Keratinocyte (primary cell): ENCODE data around the gene SLC28A3. TPM values are rescaled to one million over a fixed set of nuclear protein-coding genes. Genes with fewer than 3 reads are reported as not detected.

Source experiments
- DNase-seq: peaks from one replicate; pipeline ENCODE4 v3.0.0-alpha.2; 2011; ENCODE audit warnings: low read depth, missing footprints, low spot score
- FAIRE-seq: peaks from 2 replicates; lab custom pipeline; 2011; peaks lifted over from hg19 to GRCh38; lab: Jason Lieb, UNC
- H2AFZ ChIP-seq: 2 replicates; pipeline ENCODE4 v1.6.0; 2012; ENCODE audit warnings: low read length, control low read depth, inconsistent platforms; ENCODE audit not compliant: control insufficient read depth
- H3K27ac ChIP-seq: 2 replicates; pipeline ENCODE4 v1.5.1; 2011; ENCODE audit warnings: low read length; ENCODE audit not compliant: control insufficient read depth, insufficient read depth
- H3K27me3 ChIP-seq: 3 replicates; pipeline ENCODE4 v1.6.0; 2011; ENCODE audit warnings: low read length; ENCODE audit not compliant: control insufficient read depth, insufficient read depth; ENCODE audit errors: extremely low read depth
- H3K36me3 ChIP-seq, 2 experiments: 2 replicates in 1 of 2; 3 replicates in 1 of 2; pipeline ENCODE4 v1.5.1; 2011; ENCODE audit warnings: low read length in 2 of 2, mild to moderate bottlenecking in 1 of 2; ENCODE audit not compliant: control insufficient read depth in 2 of 2, insufficient read depth in 2 of 2; ENCODE audit errors: extremely low read depth in 1 of 2
- H3K4me1 ChIP-seq: 3 replicates; pipeline ENCODE4 v1.5.1; 2011; ENCODE audit warnings: low read length; ENCODE audit not compliant: control insufficient read depth, insufficient read depth; ENCODE audit errors: extremely low read depth
- H3K4me2 ChIP-seq: 3 replicates; pipeline ENCODE4 v1.6.0; 2011; ENCODE audit warnings: low read depth, low read length; ENCODE audit not compliant: control insufficient read depth, insufficient read depth; ENCODE audit errors: extremely low read depth
- H3K4me3 ChIP-seq, 3 experiments: fragments of 200-600 bp in 1 of 3; sonication (generic) in 1 of 3; 2 replicates in 2 of 3; 3 replicates in 1 of 3; pipeline ENCODE4 v1.5.1; 2011 to 2016; ENCODE audit warnings: low read length in 3 of 3, mild to moderate bottlenecking in 3 of 3, control low read depth in 2 of 3, inconsistent platforms in 1 of 3, low read depth in 1 of 3, mixed read lengths in 1 of 3, mixed run types in 1 of 3, moderate library complexity in 1 of 3; ENCODE audit not compliant: control insufficient read depth in 2 of 3, insufficient read depth in 2 of 3; ENCODE audit errors: extremely low read depth in 1 of 3
- H3K79me2 ChIP-seq: 2 replicates; pipeline ENCODE4 v1.6.0; 2012; ENCODE audit warnings: low read length; ENCODE audit not compliant: control insufficient read depth, insufficient read depth
- H3K9ac ChIP-seq: 3 replicates; pipeline ENCODE4 v1.6.0; 2011; ENCODE audit warnings: low read length; ENCODE audit not compliant: control insufficient read depth, insufficient read depth; ENCODE audit errors: extremely low read depth
- H3K9me1 ChIP-seq: 3 replicates; pipeline ENCODE4 v1.6.0; 2011; ENCODE audit warnings: low read length; ENCODE audit not compliant: control insufficient read depth, insufficient read depth; ENCODE audit errors: extremely low read depth
- H3K9me3 ChIP-seq: 2 replicates; pipeline ENCODE4 v1.5.1; 2012; ENCODE audit warnings: low read depth, low read length; ENCODE audit not compliant: control insufficient read depth
- H4K20me1 ChIP-seq: 3 replicates; pipeline ENCODE4 v1.6.0; 2011; ENCODE audit warnings: low read length; ENCODE audit not compliant: control insufficient read depth, insufficient read depth; ENCODE audit errors: extremely low read depth
- CTCF ChIP-seq, 3 experiments: IDR thresholded peaks in 1 of 3; conservative IDR thresholded peaks in 1 of 3; optimal IDR thresholded peaks in 1 of 3; 2 replicates in 2 of 3; 3 replicates in 1 of 3; pipeline versions ENCODE3 to v1.5.1; 2011; ENCODE audit warnings: low read length in 3 of 3, mild to moderate bottlenecking in 3 of 3, moderate library complexity in 2 of 3, control low read depth in 1 of 3, inconsistent platforms in 1 of 3; ENCODE audit not compliant: insufficient read depth in 2 of 3; ENCODE audit errors: extremely low read depth in 1 of 3
- EZH2 ChIP-seq: IDR thresholded peaks from one replicate; pipeline ENCODE4 v1.6.1; 2012; ENCODE audit warnings: inconsistent platforms, mild to moderate bottlenecking, low read length, moderate library complexity
- dilution Hi-C: fragments of 300-500 bp; cut with MboI; formaldehyde crosslinking; loops from one replicate; pipeline ENCODE4 v1.7.0; 2020; ENCODE audit warnings: low sequenced_read_pairs; ENCODE audit not compliant: extremely low pct_ligation_motif_present
- polyA plus RNA-seq, 5 experiments: library from polyadenylated mRNA; depleted of rRNA in 3 of 5; stranded (reverse) in 3 of 5; stranded (forward) in 1 of 5; unstranded in 1 of 5; fragments of >200 nt; gene quantifications; 1 replicate in 1 of 5; 2 replicates in 3 of 5; 3 replicates in 1 of 5; pipeline versions ENCODE4 v1.2.1 to v1.2.3, GENCODE V29; 2011 to 2012; ENCODE audit warnings: missing spikeins in 2 of 5, low read depth in 1 of 5, low replicate concordance in 1 of 5

SLC28A3 gene
- polyA plus RNA-seq, 1 donor (not counting 4 experiments of a cell fraction or from before 2014, with no cell fraction given): 2.4 TPM

- DNase-seq: no peak
- H2AFZ ChIP-seq: no peak overlapping the region
- H3K9me1 ChIP-seq: no peaks in the 10 kb centered on the region
- H3K9ac ChIP-seq: no peak overlapping the region
- H3K27ac ChIP-seq: no peak overlapping the region
- H3K79me2 ChIP-seq: no peaks in the 10 kb centered on the region
- H3K9me3 ChIP-seq: peaks cover 2% of the 10 kb centered on the region
- dilution Hi-C loops: no loop called here
- TF ChIP-seq EZH2 (no peak), CTCF (optimal IDR thresholded peaks at IDR 0.05 in 1 of 3, IDR thresholded peaks at IDR 0.05 in 1 of 3, conservative IDR thresholded peaks at IDR 0.05 in 1 of 3; ENCODE audit: extremely low read depth in 1 of 3, insufficient read depth in 2 of 3, low read length in 3 of 3) (no peak)
- H3K27me3 ChIP-seq: no peaks in the 10 kb centered on the region
- no peaks in the 10 kb centered on the region for H3K36me3 ChIP-seq
- peaks cover 5% of the 10 kb centered on the region for H3K4me1 ChIP-seq
- no peak overlapping the region for H3K4me3 ChIP-seq
- H3K4me2 ChIP-seq: no peak overlapping the region
- no peak for FAIRE-seq
- no peaks in the 10 kb centered on the region for H4K20me1 ChIP-seq
Measured at GRCh38 chr9:84241817-84242373, 98.7 kb downstream of the SLC28A3 start.

- H3K27ac ChIP-seq: no peak overlapping the region
- FAIRE-seq (no peak), DNase-seq (no peak)
- H3K4me3 ChIP-seq: no peak overlapping the region
- H3K4me2 ChIP-seq: no peak overlapping the region
- H3K79me2 ChIP-seq: no peaks in the 10 kb centered on the region
- H3K27me3 ChIP-seq: no peaks in the 10 kb centered on the region
- no peaks in the 10 kb centered on the region for H3K36me3 ChIP-seq
- no peak overlapping the region for H2AFZ ChIP-seq
- TF ChIP-seq EZH2 (no peak), CTCF (optimal IDR thresholded peaks at IDR 0.05 in 1 of 3, IDR thresholded peaks at IDR 0.05 in 1 of 3, conservative IDR thresholded peaks at IDR 0.05 in 1 of 3; ENCODE audit: extremely low read depth in 1 of 3, insufficient read depth in 2 of 3, low read length in 3 of 3) (no peak)
- no peaks in the 10 kb centered on the region for H3K9me1 ChIP-seq
- dilution Hi-C loops: no loop called here
- H4K20me1 ChIP-seq: no peaks in the 10 kb centered on the region
- no peak overlapping the region for H3K9ac ChIP-seq
- H3K4me1 ChIP-seq: peaks cover 5% of the 10 kb centered on the region
- peaks cover 2% of the 10 kb centered on the region for H3K9me3 ChIP-seq
Measured at GRCh38 chr9:84239343-84239742, 101.2 kb downstream of the SLC28A3 start.
